Coronary artery (tissue), 2 donors: ENCODE measurements around the gene PRSS38.
"Not testable (repeated sequence)": the region's sequence is repeated elsewhere in the genome, so short reads cannot be mapped to it uniquely, and the experiment has no call there.

Source experiments
- DNase-seq: peaks from one replicate; pipeline ENCODE4 v3.0.0-alpha.2; 2017; ENCODE audit warnings: low spot score
- H3K27ac ChIP-seq, 2 donors: fragments of 200-600 bp; sonication (generic); one replicate each; pipeline ENCODE4 v1.5.1; 2016 to 2019
- H3K4me3 ChIP-seq: fragments of 200-600 bp; sonication (generic); 2 replicates; pipeline ENCODE4 v1.5.1; 2016; ENCODE audit warnings: mild to moderate bottlenecking, moderate library complexity
- TF ChIP-seq, protein P1 (sequence below): fragments of 200-600 bp; sonication (generic); IDR thresholded peaks from one replicate; pipeline ENCODE4 v1.5.1; 2019; ENCODE audit warnings: antibody characterized with exemption

PRSS38 gene

GRCh38 chr1:227844320-227845146 is 29.1 kb downstream of the PRSS38 start:
- Histone ChIP-seq H3K27ac (no peak overlapping the region), H3K4me3 (no peak overlapping the region)
- no peak for DNase-seq
- TF ChIP-seq, protein P1, sequence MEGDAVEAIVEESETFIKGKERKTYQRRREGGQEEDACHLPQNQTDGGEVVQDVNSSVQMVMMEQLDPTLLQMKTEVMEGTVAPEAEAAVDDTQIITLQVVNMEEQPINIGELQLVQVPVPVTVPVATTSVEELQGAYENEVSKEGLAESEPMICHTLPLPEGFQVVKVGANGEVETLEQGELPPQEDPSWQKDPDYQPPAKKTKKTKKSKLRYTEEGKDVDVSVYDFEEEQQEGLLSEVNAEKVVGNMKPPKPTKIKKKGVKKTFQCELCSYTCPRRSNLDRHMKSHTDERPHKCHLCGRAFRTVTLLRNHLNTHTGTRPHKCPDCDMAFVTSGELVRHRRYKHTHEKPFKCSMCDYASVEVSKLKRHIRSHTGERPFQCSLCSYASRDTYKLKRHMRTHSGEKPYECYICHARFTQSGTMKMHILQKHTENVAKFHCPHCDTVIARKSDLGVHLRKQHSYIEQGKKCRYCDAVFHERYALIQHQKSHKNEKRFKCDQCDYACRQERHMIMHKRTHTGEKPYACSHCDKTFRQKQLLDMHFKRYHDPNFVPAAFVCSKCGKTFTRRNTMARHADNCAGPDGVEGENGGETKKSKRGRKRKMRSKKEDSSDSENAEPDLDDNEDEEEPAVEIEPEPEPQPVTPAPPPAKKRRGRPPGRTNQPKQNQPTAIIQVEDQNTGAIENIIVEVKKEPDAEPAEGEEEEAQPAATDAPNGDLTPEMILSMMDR, result no peak

- Histone ChIP-seq H3K4me3 (no peak overlapping the region), H3K27ac (no peak overlapping the region)
- DNase-seq, result no peak
- TF ChIP-seq, protein P1, result no peak
Observed at GRCh38 chr1:227845147-227845458, 29.6 kb downstream of the PRSS38 start.

- no peak for DNase-seq
- Histone ChIP-seq H3K27ac (no peak overlapping the region), H3K4me3 (no peak overlapping the region)
- TF ChIP-seq, protein P1, result no peak
Observed at GRCh38 chr1:227845519-227845918, 30.0 kb downstream of the PRSS38 start.

- TF ChIP-seq, protein P1, result no peak
- H3K27ac ChIP-seq, result no peak overlapping the region
- no peak overlapping the region for H3K4me3 ChIP-seq
- DNase-seq, result no peak
Observed at GRCh38 chr1:227846265-227846858, 30.9 kb downstream of the PRSS38 start.

- H3K27ac ChIP-seq, DNase-seq, H3K4me3 ChIP-seq: not testable (repeated sequence)
Observed at GRCh38 chr1:227847046-227847445, 31.6 kb downstream of the PRSS38 start.

GRCh38 chr1:227848430-227848932 is 33.0 kb downstream of the PRSS38 start:
- no peak for DNase-seq
- TF ChIP-seq, protein P1, result no peak
- Histone ChIP-seq H3K4me3 (no peak overlapping the region), H3K27ac (no peak overlapping the region)

DNA sequence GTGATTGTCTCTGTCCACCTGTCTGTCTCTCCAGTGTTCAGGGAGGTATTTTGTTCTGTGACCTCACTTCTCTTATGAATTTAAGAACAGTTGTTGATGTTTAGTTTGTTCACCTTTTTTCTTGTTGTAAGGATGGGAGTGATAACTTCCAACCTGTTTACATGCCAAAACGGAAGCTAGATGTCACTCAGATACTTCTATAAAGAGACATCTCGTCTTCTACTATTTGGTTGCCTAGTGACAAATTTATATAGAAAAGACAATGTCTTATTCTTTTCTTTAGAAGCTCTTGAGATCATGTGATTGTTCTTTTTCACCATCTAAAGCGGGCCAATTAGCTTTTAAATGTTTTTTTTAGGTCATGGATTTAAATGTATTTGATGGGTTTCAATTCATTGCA is 33.8 kb downstream of the PRSS38 start:
- no peak overlapping the region for H3K27ac ChIP-seq
- no peak for DNase-seq
- no peak overlapping the region for H3K4me3 ChIP-seq
- TF ChIP-seq, protein P1, result no peak
